ENCODE data around the gene PPP1R26. TPM values are rescaled to one million over a fixed set of nuclear protein-coding genes. Genes with fewer than 3 reads are reported as not detected.

PPP1R26 gene
- polyA plus RNA-seq, 1 of the 3 experiments (the other 2 are of a cell fraction) = 20.1 TPM

GRCh38 chr9:135490166-135490870 lies 10.7 kb downstream of the PPP1R26 start (continued):
- TF ChIP-seq USF1 (IDR thresholded peaks at IDR 0.05; ENCODE audit: borderline replicate concordance, low read depth) = no peak
- TF ChIP-seq TCF12 (IDR thresholded peaks at IDR 0.05) = no peak
- TF ChIP-seq MEF2A (IDR thresholded peaks at IDR 0.05; ENCODE audit: borderline replicate concordance, low read depth) = no peak
- no peak for TF ChIP-seq ZBTB33 (IDR thresholded peaks at IDR 0.05; ENCODE audit: borderline replicate concordance, low read depth)
- TF ChIP-seq GABPA (IDR thresholded peaks at IDR 0.05; ENCODE audit: low read depth) = no peak
- TF ChIP-seq TAF1 (IDR thresholded peaks at IDR 0.05; ENCODE audit: borderline replicate concordance, low read depth, low read length) = no peak
- TF ChIP-seq CTCF (IDR thresholded peaks at IDR 0.05) = no peak
- no peak for TF ChIP-seq ELF1 (IDR thresholded peaks at IDR 0.05)

- Histone ChIP-seq H3K79me2 (ENCODE audit: insufficient read depth) (no peaks in the 10 kb centered on the region), H3K4me2 (no peak overlapping the region), H3K27ac (ENCODE audit: low read depth in 2 of 2, low read length in 1 of 2) (no peak overlapping the region), H3K9ac (no peak overlapping the region), H3K4me1 (ENCODE audit: control insufficient read depth in 1 of 2, insufficient read depth in 2 of 2, low read depth in 1 of 2, low read length in 1 of 2) (no peaks in the 10 kb centered on the region), H3K9me3 (no peaks in the 10 kb centered on the region), H2AFZ (ENCODE audit: low read depth) (no peak overlapping the region), H3F3A (replicated peaks; ENCODE audit: insufficient read depth) (no peaks in the 10 kb centered on the region), H3K27me3 (ENCODE audit: insufficient read depth) (no peaks in the 10 kb centered on the region), H3K9me2 (no peaks in the 10 kb centered on the region), H3K36me3 (replicated peaks in 1 of 2; ENCODE audit: control insufficient read depth in 1 of 2, insufficient read depth in 2 of 2, low read length in 1 of 2) (peaks cover 0 to 28% of the 10 kb centered on the region in 2 experiments), H4K20me1 (ENCODE audit: insufficient read depth) (no peaks in the 10 kb centered on the region), H3K4me3 (ENCODE audit: low read depth in 2 of 2, low read length in 1 of 2) (no peak overlapping the region)
- WGBS (ENCODE audit: low lambda C conversion rate) = 92% methylated on average over 16 of the region's 18 CpGs
- no peak for DNase-seq
- TF ChIP-seq TEAD4 (IDR thresholded peaks at IDR 0.05; ENCODE audit: borderline replicate concordance, insufficient read depth) (no peak), IRF3 (IDR thresholded peaks at IDR 0.05; ENCODE audit: low read depth, low read length) (no peak), TAF1 (IDR thresholded peaks at IDR 0.05; ENCODE audit: borderline replicate concordance, low read depth, low read length) (no peak), RCOR1 (IDR thresholded peaks at IDR 0.05; ENCODE audit: low read length) (no peak), MXI1 (IDR thresholded peaks at IDR 0.05; ENCODE audit: low read depth, low read length) (no peak), RFX5 (IDR thresholded peaks at IDR 0.05; ENCODE audit: low read length) (no peak), EP300 (IDR thresholded peaks at IDR 0.05; ENCODE audit: borderline replicate concordance in 1 of 2, low read depth in 1 of 2, low read length in 1 of 2) (no peak), FOSL2 (IDR thresholded peaks at IDR 0.05; ENCODE audit: borderline replicate concordance, low read depth) (no peak), GABPA (IDR thresholded peaks at IDR 0.05; ENCODE audit: low read depth) (no peak), YY1 (IDR thresholded peaks at IDR 0.05; ENCODE audit: low read depth) (no peak)
- ChIA-PET POLR2A (no interaction called here), CTCF (interaction anchor here (1.1 to 4.2 kb wide), 3 partner anchors 9 to 18 kb away, joined by 3 to 12 read pairs (median 7); partner anchors contain the start of gene MRPS2)
Observed at GRCh38 chr9:135490980-135491464, 11.4 kb downstream of the PPP1R26 start.
